ENCODE data around the gene SNX6.
"Not testable (repeated sequence)": the region's sequence is repeated elsewhere in the genome, so short reads cannot be mapped to it uniquely, and the experiment has no call there.

SNX6 gene

GRCh38 chr14:34562037-34562775 is 67.7 kb downstream of the SNX6 start:
- not testable (repeated sequence) for ATAC-seq

- ATAC-seq: peak; percentile 28 to 38
These were observed 73.5 kb downstream of the SNX6 start for GRCh38 chr14:34556498-34556829.

- peak; percentile 78 to 80 for ATAC-seq
These were observed 74.1 kb downstream of the SNX6 start for GRCh38 chr14:34555583-34556497.

GRCh38 chr14:34554540-34555250 is 75.3 kb downstream of the SNX6 start:
- ATAC-seq: peak in 1 of 2 donors; percentile 1

GRCh38 chr14:34549276-34549966 is 80.5 kb downstream of the SNX6 start:
- not testable (repeated sequence) for ATAC-seq

- ATAC-seq: no peak
These were observed 81.4 kb downstream of the SNX6 start for GRCh38 chr14:34548472-34548981.

- ATAC-seq: peak; percentile 68 to 69
These were observed 82.8 kb downstream of the SNX6 start for GRCh38 chr14:34547136-34547520.

GRCh38 chr14:34546272-34547135 is 83.4 kb downstream of the SNX6 start:
- peak; percentile 78 to 79 for ATAC-seq

GRCh38 chr14:34540181-34541059 is 89.5 kb downstream of the SNX6 start:
- ATAC-seq: not testable (repeated sequence)

- ATAC-seq: peak; percentile 99
These were observed 90.4 kb downstream of the SNX6 start, which contains the start of gene EAPP for GRCh38 chr14:34539407-34540180. Gene EAPP, minus strand, starts transcription at chr14:34539701. Its CDS starts 73 bp downstream, at chr14:34539628.

- ATAC-seq: peak; percentile 37 to 50
These were observed 91.0 kb downstream of the SNX6 start for GRCh38 chr14:34538871-34539406.

- not testable (repeated sequence) for ATAC-seq
These were observed 91.9 kb downstream of the SNX6 start for GRCh38 chr14:34538096-34538495.

- no peak for ATAC-seq
These were observed 92.3 kb downstream of the SNX6 start for GRCh38 chr14:34537677-34538009.

GRCh38 chr14:34536951-34537676 is 92.8 kb downstream of the SNX6 start:
- ATAC-seq: no peak

GRCh38 chr14:34527591-34527990 is 102.4 kb downstream of the SNX6 start:
- no peak for ATAC-seq

GRCh38 chr14:34524216-34524615 is 105.7 kb downstream of the SNX6 start:
- ATAC-seq: not testable (repeated sequence)

GRCh38 chr14:34522496-34522895 is 107.5 kb downstream of the SNX6 start:
- ATAC-seq: no peak

GRCh38 chr14:34521071-34521470 is 108.9 kb downstream of the SNX6 start:
- not testable (repeated sequence) for ATAC-seq

All from activated CD4-positive, CD25-positive, alpha-beta regulatory T cell treated with anti-CD3 and anti-CD28 coated beads, Interleukin-2, amount 50 U/mL, for 24 hours (primary cell).